PC-9 (cell line): ENCODE results near the gene LSM12. TPM values are rescaled to one million over a fixed set of nuclear protein-coding genes. Genes with fewer than 3 reads are reported as not detected.

Experiments used
- BruUV-seq: library from RNA; stranded (reverse); fragments of 400-500 nt; replicated peaks from 2 replicates; lab custom pipeline; 2021; lab: Mats Ljungman, UMichigan
- CTCF ChIA-PET: fragments of 300-600 bp; sonication (Branson Sonifier 250); formaldehyde crosslinking; loops from one replicate; lab custom pipeline; 2022; ENCODE audit warnings: antibody characterized with exemption; lab: Charles Lee
- POLR2A ChIA-PET: fragments of 300-600 bp; sonication (Branson Sonifier 250); formaldehyde crosslinking; loops from one replicate; lab custom pipeline; 2022; ENCODE audit warnings: antibody characterized with exemption; ENCODE audit not compliant: unreplicated experiment; lab: Charles Lee
- DNase-seq, 2 experiments: peaks; one replicate each; pipeline versions ENCODE4 v3.0.0 to v3.0.0-alpha.2; 2015 to 2022; ENCODE audit warnings: mixed read lengths in 1 of 2
- H2AFZ ChIP-seq: fragments of 200-600 bp; sonication (generic); 2 replicates; pipeline ENCODE4 v1.8.1; 2017; ENCODE audit warnings: antibody characterized with exemption
- H3F3A ChIP-seq: fragments of 200-600 bp; sonication (generic); 2 replicates; pipeline ENCODE4 v1.8.1; 2017; ENCODE audit warnings: antibody characterized with exemption, mild to moderate bottlenecking, low read depth; ENCODE audit not compliant: insufficient read depth
- H3K27ac ChIP-seq: fragments of 200-600 bp; sonication (generic); 2 replicates; pipeline ENCODE4 v1.6.1; 2016; ENCODE audit warnings: mixed run types
- H3K27me3 ChIP-seq: fragments of 200-600 bp; sonication (generic); 2 replicates; pipeline ENCODE4 v1.6.1; 2016; ENCODE audit warnings: low read depth, mixed run types; ENCODE audit not compliant: insufficient read depth
- H3K36me3 ChIP-seq: fragments of 200-600 bp; sonication (generic); 2 replicates; pipeline ENCODE4 v1.6.1; 2016; ENCODE audit warnings: low read depth, mixed run types
- H3K4me1 ChIP-seq: fragments of 200-600 bp; sonication (generic); replicated peaks from 2 replicates; pipeline ENCODE4 v1.6.1; 2016; ENCODE audit warnings: mixed run types; ENCODE audit not compliant: insufficient read depth
- H3K4me2 ChIP-seq: fragments of 200-600 bp; sonication (generic); 2 replicates; pipeline ENCODE4 v1.6.1; 2017; ENCODE audit warnings: mixed run types
- H3K4me3 ChIP-seq: fragments of 200-600 bp; sonication (generic); 2 replicates; pipeline ENCODE4 v1.6.1; 2016; ENCODE audit warnings: mixed run types
- H3K79me2 ChIP-seq: fragments of 200-600 bp; sonication (generic); 2 replicates; pipeline ENCODE4 v1.6.1; 2017; ENCODE audit warnings: low read depth, mixed run types
- H3K9me2 ChIP-seq: fragments of 200-600 bp; sonication (generic); 2 replicates; pipeline ENCODE4 v1.8.1; 2017; ENCODE audit warnings: mild to moderate bottlenecking; ENCODE audit not compliant: insufficient read depth
- H3K9me3 ChIP-seq: fragments of 200-600 bp; sonication (generic); 2 replicates; pipeline ENCODE4 v1.8.1; 2016; ENCODE audit warnings: low read depth; ENCODE audit not compliant: insufficient read depth
- H4K20me1 ChIP-seq: fragments of 200-600 bp; sonication (generic); 2 replicates; pipeline ENCODE4 v1.8.1; 2017; ENCODE audit not compliant: insufficient read depth
- EZH2 ChIP-seq: fragments of 200-600 bp; sonication (generic); IDR thresholded peaks from 2 replicates; pipeline ENCODE4 v1.8.0; 2017; ENCODE audit warnings: antibody characterized with exemption, low read depth
- intact Hi-C: fragments of 100-400 bp; cut with micrococcal nuclease; formaldehyde crosslinking; loops from one replicate; pipeline ENCODE4 v1.10.0; 2022; ENCODE audit not compliant: unreplicated experiment
- total RNA-seq: library from RNA; stranded (reverse); gene quantifications from 2 replicates; pipeline ENCODE4 v1.2.3, GENCODE V29; 2021
- TF ChIP-seq, protein P1 (sequence below): fragments of 200-600 bp; sonication (generic); conservative IDR thresholded peaks from 2 replicates; pipeline ENCODE4 v1.6.1; 2017; ENCODE audit warnings: mixed run types, antibody characterized with exemption, mild to moderate bottlenecking, moderate library complexity

LSM12 gene
- total RNA-seq, 1 experiment from 2014 or later: 62.7 TPM

DNA sequence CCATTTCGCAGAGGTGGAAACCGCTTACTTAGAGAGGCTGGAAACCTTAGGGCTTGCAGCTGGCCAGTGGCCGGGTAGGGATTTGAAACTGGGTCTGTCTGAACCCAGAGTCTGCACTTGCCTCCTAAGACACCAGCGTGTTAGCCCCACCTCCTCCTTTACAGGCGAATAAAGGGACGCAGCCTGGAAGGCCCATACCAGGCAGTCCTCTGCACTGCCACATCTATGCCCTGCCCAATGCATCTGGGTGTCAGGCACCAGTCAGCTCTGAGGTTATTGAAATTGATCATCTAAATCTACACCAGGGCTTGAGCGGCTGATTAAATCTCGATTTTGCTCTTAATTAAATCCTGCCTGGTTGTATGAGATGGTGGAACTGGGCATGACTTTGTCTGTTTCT is 82.0 kb downstream of the LSM12 start:
- BruUV-seq: no TSS peak
- Histone ChIP-seq H3K9me2 (no peaks in the 10 kb centered on the region), H3K27ac (no peak overlapping the region), H3F3A (no peaks in the 10 kb centered on the region), H3K4me2 (no peak overlapping the region), H3K4me1 (no peaks in the 10 kb centered on the region), H3K79me2 (no peaks in the 10 kb centered on the region), H3K4me3 (no peak overlapping the region), H3K27me3 (peaks cover 53% of the 10 kb centered on the region), H3K36me3 (no peaks in the 10 kb centered on the region), H3K9me3 (no peaks in the 10 kb centered on the region), H2AFZ (no peak overlapping the region), H4K20me1 (no peaks in the 10 kb centered on the region)
- ChIA-PET POLR2A (no interaction called here), CTCF (interaction anchor here (0.6 kb wide), 1 partner anchor 11 kb away, joined by 22 read pairs; no protein-coding TSS in a partner anchor)
- TF ChIP-seq EZH2: no peak
- TF ChIP-seq, protein P1, sequence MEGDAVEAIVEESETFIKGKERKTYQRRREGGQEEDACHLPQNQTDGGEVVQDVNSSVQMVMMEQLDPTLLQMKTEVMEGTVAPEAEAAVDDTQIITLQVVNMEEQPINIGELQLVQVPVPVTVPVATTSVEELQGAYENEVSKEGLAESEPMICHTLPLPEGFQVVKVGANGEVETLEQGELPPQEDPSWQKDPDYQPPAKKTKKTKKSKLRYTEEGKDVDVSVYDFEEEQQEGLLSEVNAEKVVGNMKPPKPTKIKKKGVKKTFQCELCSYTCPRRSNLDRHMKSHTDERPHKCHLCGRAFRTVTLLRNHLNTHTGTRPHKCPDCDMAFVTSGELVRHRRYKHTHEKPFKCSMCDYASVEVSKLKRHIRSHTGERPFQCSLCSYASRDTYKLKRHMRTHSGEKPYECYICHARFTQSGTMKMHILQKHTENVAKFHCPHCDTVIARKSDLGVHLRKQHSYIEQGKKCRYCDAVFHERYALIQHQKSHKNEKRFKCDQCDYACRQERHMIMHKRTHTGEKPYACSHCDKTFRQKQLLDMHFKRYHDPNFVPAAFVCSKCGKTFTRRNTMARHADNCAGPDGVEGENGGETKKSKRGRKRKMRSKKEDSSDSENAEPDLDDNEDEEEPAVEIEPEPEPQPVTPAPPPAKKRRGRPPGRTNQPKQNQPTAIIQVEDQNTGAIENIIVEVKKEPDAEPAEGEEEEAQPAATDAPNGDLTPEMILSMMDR: no peak
- intact Hi-C loops: no loop called here
- no peak for DNase-seq

Other genes starting within 250 kb of the LSM12 start
- gene MPP3, start 233.5 kb downstream of the LSM12 start, total RNA-seq: 17.4 and 22.0 TPM in 2 replicates
- gene CD300LG, start 219.5 kb downstream of the LSM12 start, total RNA-seq: not detected in 2 replicates
- gene MPP2, start 159.1 kb downstream of the LSM12 start, total RNA-seq: 5.6 and 8.6 TPM in 2 replicates
- gene PPY, start 124.2 kb downstream of the LSM12 start, total RNA-seq: not detected in 2 replicates
- not detected in 2 replicates for gene PYY, start 112.7 kb downstream of the LSM12 start, total RNA-seq
- 1.0 and 1.4 TPM in 2 replicates for gene NAGS, start 62.0 kb downstream of the LSM12 start, total RNA-seq
- 33.5 and 42.6 TPM in 2 replicates for gene TMEM101, start 51.7 kb downstream of the LSM12 start, total RNA-seq
- gene G6PC3, start 4.1 kb upstream of the LSM12 start, total RNA-seq: 69.3 and 70.9 TPM in 2 replicates
- 24.0 and 40.5 TPM in 2 replicates for gene HDAC5, start 57.0 kb upstream of the LSM12 start, total RNA-seq
- 14.5 and 15.7 TPM in 2 replicates for gene HROB, start 75.3 kb upstream of the LSM12 start, total RNA-seq
- gene ASB16, start 104.0 kb upstream of the LSM12 start, total RNA-seq: not detected in 2 replicates
- gene TMUB2, start 120.3 kb upstream of the LSM12 start, total RNA-seq: 39.2 and 45.5 TPM in 2 replicates
- 59.3 and 87.4 TPM in 2 replicates for gene ATXN7L3, start 133.2 kb upstream of the LSM12 start, total RNA-seq
- 59.6 and 61.7 TPM in 2 replicates for gene UBTF, start 153.0 kb upstream of the LSM12 start, total RNA-seq
- gene SLC4A1, start 201.5 kb upstream of the LSM12 start, total RNA-seq: not detected in 2 replicates
- not detected in 2 replicates for gene RUNDC3A, start 241.9 kb upstream of the LSM12 start, total RNA-seq